GM19372 (cell line): ENCODE results near the gene EIPR1.
"Not testable (repeated sequence)": the region's sequence is repeated elsewhere in the genome, so short reads cannot be mapped to it uniquely, and the experiment has no call there.

Experiments used
- ATAC-seq: cut with Tn5 transposase; IDR thresholded peaks from one replicate; pipeline ENCODE4 v1.9.1; 2021; ENCODE audit warnings: mild to moderate bottlenecking, low read depth, moderate library complexity; ENCODE audit not compliant: unreplicated experiment

The EIPR1 gene

DNA sequence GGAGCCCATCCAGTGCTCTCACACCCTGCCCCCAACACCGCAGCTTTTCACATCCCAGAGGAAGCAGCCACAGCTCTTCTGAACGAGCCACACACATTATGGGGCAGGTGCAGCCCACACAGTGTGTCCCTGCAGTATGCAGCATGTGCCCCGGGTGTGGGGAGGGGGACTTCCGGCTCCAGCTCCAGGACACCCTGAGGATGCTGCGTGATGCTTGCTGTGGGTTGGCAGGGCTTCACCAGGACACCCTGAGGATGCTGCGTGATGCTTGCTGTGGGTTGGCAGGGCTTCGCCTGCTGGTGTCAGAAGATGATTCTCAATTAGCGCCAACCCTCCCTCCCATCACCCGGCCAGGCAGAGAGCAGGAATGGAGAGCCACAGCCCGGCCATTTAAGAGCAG lies 193.9 kb downstream of the EIPR1 start:
- no peak for ATAC-seq

DNA sequence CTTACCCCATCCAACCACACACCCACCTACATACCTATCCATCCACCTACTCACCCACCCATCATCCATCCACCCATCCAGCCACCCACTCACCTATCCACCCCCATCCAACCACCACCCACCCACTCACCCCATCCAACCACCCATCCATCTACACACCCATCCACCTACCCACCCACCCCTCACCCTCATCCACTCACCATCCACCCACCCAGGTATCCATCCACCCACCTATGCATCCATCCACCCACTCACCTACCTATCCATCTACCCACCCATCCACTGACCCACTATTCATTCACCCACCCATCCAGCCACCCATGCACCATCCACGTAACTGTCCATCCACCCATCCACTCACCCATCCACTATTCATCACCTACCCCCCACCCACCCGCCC lies 194.8 kb downstream of the EIPR1 start:
- no peak for ATAC-seq

DNA sequence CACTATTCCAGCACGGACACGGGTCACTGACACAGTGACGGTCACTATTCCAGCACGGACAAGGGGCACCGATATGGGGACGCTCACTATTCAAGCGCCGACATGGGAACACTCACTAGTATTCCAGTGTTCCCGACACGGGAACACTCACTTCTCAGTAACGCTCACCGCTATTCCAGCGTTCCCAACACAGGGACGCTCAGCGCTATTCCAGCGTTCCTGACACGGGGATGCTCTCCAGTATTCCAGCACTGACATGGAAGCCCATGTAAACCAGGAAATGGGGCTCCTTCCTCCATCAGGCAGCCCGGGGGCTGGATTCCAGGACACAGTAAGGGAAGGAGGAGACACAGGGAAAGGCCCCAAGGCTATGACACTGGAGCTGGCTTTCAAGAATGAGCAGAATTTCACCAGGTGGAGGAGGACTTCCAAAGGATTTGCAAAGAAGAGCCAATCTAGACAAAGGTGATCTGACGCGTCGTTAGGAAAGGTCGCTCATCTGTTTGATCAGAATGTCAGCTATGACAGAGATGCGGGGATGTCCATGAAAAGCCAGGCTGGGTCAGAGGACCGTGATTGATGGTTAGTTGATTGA lies 196.1 kb downstream of the EIPR1 start:
- no peak for ATAC-seq

DNA sequence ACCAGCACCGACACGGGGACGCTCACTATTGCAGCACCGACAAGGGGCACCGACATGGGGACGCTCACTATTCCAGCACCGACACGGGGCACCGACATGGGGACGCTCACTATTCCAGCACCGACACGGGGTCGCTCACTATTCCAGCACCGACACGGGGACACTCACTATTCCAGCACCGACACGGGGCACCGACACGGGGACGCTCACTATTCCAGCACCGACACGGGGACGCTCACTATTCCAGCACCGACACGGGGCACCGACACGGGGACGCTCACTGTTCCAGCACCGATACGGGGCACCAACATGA lies 196.8 kb downstream of the EIPR1 start:
- ATAC-seq = not testable (repeated sequence)

DNA sequence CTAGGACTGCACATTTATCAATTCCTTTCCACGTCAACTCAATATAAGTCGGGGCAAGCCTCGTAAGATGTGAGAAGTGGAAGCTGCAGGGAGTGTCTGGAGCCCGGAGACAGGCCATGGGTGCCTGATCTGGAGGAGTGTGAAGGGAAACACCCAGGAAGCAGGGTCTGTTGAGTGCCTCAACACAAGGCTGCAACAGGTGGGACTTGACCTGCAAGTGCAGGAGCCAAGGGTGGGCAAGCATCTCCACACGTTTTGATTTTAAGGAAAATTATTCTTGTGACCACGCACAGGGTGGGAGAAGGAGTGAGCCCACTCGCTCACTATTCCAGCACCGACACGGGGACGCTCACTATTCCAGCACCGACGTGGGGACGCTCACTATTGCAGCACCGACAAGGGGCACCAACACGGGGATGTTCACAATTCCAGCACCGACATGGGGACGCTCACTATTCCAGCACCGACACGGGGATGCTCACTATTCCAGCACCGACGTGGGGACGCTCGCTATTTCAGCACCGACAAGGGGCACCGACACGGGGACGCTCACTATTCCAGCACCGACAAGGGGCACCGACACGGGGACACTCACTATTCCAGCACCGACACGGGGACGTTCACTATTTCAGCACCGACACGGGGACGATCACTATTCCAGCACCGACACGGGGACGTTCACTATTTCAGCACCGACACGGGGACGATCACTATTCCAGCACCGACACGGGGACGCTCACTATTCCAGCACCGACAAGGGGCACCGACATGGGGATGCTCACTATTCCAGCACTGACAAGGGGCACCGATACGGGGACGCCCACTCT lies 197.3 kb downstream of the EIPR1 start:
- ATAC-seq = no peak

DNA sequence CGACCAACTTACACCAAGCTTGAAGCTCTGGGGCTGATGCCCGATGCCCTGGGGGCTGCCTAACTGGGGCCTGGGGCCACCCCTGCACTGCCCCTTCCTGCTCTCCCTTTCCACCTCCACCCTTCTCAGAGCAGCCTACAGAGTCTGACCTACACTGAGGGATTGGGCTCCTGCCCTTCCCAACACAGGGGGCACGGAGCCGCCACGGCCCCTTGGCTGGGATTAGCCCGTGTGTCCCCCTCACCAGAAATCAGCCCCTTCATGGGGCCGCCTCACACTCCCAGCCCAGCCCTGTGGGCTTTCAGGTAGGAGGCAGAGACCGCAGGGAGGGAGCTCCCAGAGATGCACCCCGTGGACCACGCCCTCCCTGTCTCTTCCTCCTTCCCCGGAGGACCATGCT lies 198.0 kb downstream of the EIPR1 start:
- ATAC-seq = no peak

DNA sequence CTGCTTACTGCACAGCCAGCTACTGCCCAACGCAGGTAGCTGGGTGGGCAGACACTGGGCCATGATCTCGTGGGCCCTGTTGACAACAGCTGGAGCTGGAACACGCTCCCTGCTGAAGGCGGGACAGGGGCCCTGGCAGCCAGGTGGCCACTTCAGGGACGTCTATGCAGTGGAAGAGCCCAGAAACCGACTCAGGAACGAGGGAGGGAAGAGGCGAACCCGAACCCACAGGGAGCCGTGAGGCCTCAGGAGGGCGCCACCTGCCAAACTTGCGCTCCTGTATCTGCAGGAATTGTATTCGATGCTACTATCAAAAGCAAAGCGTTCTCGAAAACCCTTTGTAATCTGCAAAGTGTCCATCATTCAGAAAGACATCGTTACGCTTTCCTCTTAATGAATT lies 198.4 kb downstream of the EIPR1 start:
- no peak for ATAC-seq

DNA sequence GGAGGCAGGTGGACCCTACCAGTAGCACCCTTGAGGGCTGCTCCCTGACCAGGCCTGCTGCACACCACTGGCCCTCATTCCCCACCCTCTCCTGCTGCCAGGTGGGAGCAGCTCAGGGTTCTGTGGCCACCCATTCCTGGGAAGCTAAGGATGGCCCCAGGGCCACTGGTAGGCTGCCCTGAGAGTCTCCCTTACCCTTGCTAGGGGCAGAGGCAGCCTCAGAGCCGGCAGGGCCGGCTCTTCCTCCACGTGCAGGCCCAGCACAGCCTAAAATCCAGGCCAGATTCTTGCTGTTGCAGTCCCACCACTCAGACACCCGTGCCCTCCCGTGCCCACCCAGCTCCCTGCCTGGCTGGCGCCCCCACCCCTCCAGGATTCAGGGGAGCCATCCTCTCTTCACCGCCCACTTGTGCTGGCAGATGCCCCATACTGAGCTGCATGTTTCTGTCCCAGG lies 199.0 kb downstream of the EIPR1 start:
- no peak for ATAC-seq

DNA sequence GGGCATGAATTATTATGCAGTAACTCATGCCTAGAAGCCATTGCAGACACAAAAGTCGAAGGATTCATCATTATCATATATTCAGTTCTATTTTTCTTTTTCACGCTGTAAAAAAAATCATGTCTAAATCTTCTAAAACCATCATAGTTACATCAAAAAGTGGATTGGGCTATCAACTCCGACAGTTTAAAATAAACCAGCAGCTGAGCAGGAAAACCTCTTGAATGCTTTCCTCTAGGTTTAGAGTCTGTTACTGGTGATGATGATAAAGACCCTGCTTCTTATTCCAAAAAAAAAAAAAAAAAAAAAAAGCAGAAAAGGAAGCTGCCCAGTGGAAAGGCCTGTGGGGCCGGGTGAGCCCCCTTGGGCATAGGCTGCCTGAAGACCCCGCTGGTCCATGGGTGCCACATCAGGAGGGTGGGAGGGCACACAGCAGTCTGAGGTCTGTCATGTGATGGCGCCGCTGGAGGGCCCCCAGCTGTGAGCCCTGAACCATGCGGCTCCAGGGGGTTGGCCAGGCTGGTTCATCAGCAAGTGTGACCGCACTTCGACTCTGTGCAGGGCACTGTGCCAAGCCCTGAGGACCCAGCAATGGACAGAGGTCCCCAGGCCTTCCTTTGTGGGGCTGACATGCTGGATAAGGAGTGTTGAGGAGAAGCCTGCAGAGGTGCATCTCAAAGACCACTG lies 199.6 kb downstream of the EIPR1 start:
- ATAC-seq = no peak

DNA sequence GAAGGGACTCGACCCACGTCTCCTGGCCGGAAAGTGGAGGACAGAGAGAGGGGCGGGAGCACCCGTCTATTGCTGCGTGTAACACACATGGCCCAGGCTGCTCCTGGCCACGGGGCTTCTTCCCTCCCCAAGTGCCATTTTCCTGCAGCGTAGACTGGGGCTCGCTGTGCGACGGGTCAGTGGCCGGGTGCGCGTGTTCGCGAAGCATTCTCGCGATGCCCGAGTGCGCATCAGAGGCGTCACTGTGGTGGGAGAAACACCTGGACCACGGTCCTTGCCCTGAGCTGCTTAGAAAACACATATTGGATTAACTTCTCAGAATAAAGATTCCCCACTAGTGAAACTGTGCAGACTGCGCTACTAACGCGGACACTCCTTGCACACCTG lies 200.8 kb downstream of the EIPR1 start:
- no peak for ATAC-seq

DNA sequence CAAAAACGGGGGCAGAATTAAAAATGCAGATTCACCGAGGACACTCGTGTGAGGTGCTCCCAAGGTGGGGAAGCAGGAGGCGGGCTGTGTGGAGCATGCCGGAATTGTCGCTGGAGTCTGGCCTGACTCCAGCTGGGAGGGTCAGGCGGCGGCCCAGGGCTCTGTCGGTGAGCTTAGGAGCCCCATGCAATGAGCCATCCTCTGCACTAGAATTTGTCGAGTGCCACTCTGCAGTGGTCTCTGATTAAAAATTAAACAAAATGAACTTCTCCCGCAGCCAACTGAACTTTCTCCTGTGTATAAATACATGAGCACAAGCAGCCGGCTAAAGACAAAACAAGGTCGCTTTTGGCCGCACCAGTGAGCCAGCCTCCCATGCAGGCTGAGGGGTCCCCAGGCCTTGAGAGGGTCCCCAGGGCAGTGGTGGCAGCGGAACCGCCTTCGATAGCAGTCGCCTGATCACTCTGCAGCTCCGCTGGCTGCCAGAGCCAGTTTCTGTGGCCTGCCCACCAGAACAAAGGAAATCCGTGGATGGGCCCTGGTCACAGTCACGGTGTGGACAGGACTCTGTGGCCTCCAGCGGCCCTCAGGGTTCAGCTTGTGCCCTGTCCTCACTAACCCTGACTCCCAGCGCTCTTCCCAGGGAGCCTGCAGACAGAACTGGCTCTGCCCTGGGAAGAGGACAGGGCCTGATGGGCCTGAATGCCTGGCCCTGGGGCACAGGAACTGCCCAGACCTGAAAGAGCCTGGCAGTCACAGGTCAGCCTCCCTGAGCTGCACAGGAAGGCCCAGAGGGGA lies 201.3 kb downstream of the EIPR1 start:
- ATAC-seq = no peak

DNA sequence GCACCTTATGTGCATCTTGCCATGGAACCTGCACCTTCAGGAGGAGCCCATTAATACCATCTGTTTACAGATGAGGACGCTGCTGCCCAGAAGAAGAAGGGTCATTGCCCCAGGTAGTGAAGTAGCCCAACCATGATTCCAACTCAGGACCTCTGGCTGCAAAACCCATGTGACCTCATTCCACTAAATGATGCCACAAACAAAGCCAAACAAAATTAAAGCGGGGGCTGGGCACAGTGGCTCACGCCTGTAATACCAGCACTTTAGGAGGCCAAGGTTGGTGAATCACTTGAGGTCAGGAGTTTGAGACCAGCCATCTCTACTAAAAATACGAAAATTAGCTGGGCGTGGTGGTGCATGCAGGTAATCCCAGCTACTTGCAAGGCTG lies 202.1 kb downstream of the EIPR1 start:
- ATAC-seq = no peak

DNA sequence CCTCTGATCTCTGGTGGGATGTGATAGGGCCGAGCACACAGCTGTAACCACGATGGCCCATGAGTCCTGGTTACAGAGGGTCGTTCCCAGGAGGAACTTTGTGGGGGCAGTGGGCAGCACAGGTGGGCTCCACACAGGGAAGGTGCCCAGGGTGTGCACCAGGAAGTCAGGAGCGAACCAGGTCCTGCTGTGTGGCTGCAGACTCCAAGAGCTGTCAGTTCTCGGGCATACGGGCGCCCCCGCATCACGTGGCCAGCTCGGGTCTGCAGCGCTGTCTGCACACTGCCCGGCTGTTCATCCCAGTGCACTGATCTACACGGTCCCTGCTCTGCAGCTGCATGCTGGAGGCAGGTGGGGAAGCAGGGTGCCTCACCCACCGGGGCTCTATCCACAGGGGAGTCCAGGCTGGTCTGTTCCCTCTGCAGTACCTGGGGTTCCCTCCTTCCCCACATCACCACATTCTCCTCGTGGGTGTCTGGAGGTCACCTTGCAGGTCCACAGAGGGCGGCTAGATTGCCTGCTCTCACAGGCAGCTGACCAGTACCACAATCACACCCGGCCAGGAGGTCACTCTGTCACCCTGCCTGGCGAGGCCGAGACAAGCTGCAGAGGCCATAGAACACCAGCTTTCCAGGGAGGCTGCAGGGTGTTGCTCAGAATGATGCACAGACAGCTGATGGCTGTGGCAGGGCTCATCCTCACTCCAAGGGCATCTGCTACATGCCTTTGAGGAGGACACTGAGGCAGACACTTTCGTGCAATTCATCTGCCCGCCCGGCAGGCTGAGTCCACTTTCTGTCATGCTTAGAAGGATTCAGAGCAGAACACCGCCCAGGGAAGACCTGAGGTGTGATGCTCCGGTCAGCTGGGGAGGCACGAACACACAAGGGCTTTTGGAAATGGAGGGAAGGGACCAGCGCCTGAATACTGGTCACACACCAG lies 202.7 kb downstream of the EIPR1 start:
- ATAC-seq = no peak

DNA sequence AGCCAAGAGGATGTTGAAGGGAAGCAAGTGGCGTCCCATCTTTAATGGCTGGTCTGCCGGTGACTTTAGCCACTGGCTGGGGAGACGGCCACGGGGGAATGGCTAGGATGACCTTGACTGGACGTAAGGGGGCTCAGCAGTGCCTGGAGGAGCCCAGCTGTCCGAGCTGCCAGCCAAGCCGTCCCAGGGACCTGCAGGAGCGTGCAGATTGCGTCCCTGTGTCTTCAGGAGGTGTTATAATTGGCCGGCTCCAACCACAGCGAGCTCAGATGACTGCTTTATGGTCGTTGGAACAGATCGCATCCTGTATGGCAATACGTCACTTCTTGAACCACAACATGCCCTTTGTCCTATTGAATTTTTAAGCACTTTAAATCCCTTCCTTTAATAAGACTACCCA lies 204.6 kb downstream of the EIPR1 start:
- ATAC-seq = no peak

DNA sequence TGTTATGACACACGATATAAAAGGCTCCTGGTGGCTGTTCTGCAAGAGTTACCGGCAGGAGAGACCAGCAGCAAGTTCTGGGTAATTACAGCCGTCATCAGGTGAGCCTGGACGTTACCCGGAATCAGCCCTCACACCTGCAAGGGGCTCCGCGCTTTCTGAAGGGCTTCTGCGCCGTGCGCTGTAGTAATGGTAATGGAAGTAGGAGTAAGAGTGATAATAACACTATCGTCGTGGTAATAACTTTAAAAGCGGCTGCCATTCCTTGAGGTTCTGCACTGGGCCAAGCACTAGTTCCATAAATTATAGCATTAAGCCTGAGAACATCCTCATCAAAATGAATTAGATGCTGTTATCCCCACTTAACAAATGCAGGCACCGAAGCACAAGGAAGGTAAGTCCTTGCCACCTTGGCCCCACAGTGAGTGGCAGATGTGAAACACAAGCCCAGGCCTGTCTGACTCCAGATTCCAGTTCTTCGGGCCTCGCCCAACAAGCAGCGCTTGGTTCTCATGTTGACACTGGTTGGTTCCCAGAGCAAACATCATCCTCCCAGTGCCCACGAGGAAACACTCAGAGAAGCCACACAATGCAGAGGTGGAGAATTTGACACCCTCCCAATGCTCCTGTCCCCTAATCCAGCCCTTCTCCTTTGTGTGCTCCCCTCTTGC lies 205.2 kb downstream of the EIPR1 start:
- ATAC-seq = no peak

DNA sequence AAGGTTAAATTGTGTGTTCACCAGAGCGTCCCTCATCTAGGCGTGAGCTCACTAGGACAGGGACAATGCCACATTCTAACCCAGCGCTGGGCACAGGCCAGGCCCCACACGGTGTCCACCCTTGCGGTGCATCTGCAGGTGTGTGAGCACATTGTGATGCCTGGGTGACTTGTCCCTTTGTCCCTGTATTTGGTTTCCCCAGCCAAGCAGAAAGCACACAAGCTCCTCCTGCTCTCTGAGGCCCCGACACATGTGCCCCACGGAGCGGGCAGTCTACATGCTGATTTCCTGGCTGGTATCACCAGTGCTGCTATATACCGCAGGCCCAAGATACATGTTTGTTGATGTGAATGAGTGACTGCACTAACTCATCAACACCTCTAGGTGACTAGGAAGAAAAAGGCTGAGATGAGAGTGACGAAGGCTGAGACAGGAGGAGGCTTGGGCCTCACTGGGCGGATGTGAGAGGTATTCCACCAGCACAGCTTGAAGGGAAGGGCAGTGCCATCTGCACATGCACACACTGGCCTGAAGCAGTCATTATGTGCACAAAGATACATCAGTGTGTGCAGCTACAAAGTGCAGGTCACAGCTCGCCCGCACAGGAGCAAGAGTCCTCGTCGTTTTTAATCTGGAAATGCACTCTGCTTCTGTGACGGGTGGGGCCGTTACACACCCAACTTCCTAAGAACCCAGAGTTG lies 205.9 kb downstream of the EIPR1 start:
- ATAC-seq = no peak

DNA sequence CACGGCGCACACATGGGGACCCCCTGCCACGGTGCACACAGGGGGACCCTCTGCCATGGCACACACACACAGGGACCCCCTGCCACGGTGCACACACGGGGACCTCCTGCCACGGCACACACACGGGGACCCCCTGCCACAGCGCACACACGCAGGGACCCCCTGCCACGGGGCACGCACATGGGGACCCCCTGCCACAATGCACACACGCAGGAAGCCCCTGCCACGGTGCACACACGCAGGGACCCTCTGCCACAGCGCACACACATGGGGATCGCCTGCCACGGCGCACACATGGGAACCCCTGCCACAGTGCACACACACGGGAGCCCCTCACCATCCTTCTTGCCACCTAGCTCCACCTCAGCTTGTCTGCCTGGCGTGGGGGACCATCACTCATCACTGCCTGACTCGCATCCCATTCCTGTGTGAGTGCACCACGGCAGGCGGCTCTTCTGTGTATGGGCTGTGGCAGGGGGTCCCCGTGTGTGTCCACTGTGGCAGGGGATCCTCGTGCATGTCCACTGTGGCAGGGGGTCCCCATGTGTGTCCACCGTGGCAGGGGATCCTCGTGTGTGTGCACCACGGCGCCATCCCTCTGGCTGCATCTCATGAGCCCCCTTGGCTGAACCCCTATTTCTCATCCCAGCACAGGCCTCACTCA lies 206.7 kb downstream of the EIPR1 start:
- ATAC-seq = no peak

DNA sequence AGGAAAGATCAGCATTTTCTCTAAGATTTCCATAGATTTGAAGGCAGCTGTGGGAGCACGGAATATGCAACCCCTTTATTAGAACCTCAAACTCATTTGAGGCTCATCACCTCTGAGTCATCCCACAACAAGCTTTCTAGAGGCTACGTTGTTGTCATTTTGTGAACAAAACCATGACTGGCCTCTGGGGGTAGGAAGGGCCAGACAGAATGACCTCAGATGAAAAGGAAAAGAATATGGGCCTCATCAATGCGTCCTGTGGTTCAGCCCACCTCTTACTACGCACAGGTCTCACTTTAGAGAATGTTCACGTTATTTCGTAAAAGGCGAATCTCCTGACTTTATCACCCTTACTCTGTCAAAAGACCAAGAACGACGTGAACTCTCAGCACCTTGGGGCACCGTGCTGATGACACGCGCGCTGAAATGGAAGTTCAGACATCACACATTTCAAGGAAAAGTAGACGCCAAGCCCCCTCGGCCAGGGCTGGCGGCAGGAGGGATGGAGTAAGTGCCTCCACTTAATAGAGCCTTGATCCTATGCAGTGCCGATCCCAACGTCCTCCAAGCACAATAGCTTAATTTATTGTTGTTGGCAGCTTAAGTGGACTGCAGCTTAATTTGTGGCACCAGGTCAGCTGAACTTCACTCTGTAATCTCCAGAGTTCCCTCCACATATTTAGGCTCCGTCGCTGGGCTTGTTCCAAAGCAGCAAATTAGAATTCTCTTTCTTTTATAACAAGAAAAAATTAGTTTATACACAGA lies 208.3 kb downstream of the EIPR1 start:
- ATAC-seq = no peak
